Measurements from ENCODE around the gene TNKS2. TPM values are rescaled to one million over a fixed set of nuclear protein-coding genes. Genes with fewer than 3 reads are reported as not detected.

TNKS2 gene
- total and polyA plus RNA-seq, 2 donors (not counting 1 experiment from before 2014, with no cell fraction given), result 17.5 to 45.8 TPM

GRCh38 chr10:91843083-91843482 is 44.9 kb downstream of the TNKS2 start:
- no peak overlapping the region for H3K4me3 ChIP-seq (ENCODE audit: control extremely low read depth in 1 of 5, extremely low read depth in 1 of 5, insufficient read depth in 1 of 5, low read depth in 2 of 5, low read length in 4 of 5)
- ATAC-seq (ENCODE audit: low read depth), result no peak
- TF ChIP-seq CTCF (IDR thresholded peaks at IDR 0.05) (no peak), EZH2 (IDR thresholded peaks at IDR 0.05; ENCODE audit: borderline replicate concordance, insufficient read depth, low read depth, low read length, poor library complexity, severe bottlenecking) (no peak)
- no peaks in the 10 kb centered on the region for H4K20me1 ChIP-seq (ENCODE audit: control insufficient read depth, insufficient read depth, low read length, poor library complexity, severe bottlenecking)
- H3K27me3 Mint-ChIP-seq, result no peaks in the 10 kb centered on the region
- no peak for DNase-seq
- H3K79me2 ChIP-seq (ENCODE audit: control insufficient read depth, insufficient read depth, low read length), result no peaks in the 10 kb centered on the region
- H3K9me3 Mint-ChIP-seq (ENCODE audit: insufficient read depth), result no peaks in the 10 kb centered on the region
- no peak overlapping the region for H3K4me3 Mint-ChIP-seq
- no peak overlapping the region for H3K27ac ChIP-seq (ENCODE audit: low read length in 2 of 2)
- H3K9me3 ChIP-seq (ENCODE audit: control extremely low read depth in 1 of 3, control insufficient read depth in 2 of 3, insufficient read depth in 1 of 3, low read length in 2 of 3), result no peaks in the 10 kb centered on the region
- no peaks in the 10 kb centered on the region for H3K27me3 ChIP-seq (replicated peaks in 1 of 4; ENCODE audit: control extremely low read depth in 1 of 4, control insufficient read depth in 3 of 4, insufficient read depth in 4 of 4, low read length in 3 of 4)
- POLR2A ChIA-PET, result interaction anchor here (0.7 kb wide), 1 partner anchor 28 kb away, joined by 3 read pairs; no protein-coding TSS in a partner anchor
- peaks cover 29 to 77% of the 10 kb centered on the region in 2 experiments for H3K36me3 ChIP-seq (replicated peaks in 1 of 2; ENCODE audit: control extremely low read depth in 1 of 2, control insufficient read depth in 1 of 2, extremely low read depth in 1 of 2, insufficient read depth in 2 of 2, low read length in 1 of 2)
- no peaks in the 10 kb centered on the region for H3K4me1 ChIP-seq (ENCODE audit: control insufficient read depth in 2 of 2, insufficient read depth in 2 of 2, low read length in 2 of 2)
- no peak overlapping the region for H3K27ac Mint-ChIP-seq
- CTCF ChIA-PET, result no interaction called here
- no peak overlapping the region for H3K9ac ChIP-seq (ENCODE audit: low read length)
- intact Hi-C loops (cut with micrococcal nuclease), result loop anchor here (10.0 kb wide), 1 partner anchor 592 kb away; no protein-coding TSS in a partner anchor
- no peak overlapping the region for H2AFZ ChIP-seq (ENCODE audit: insufficient read depth, low read depth, low read length, poor library complexity, severe bottlenecking)
- no peaks in the 10 kb centered on the region for H3K4me1 Mint-ChIP-seq
- H3K4me2 ChIP-seq (replicated peaks; ENCODE audit: low read depth, low read length, poor library complexity, severe bottlenecking), result no peak overlapping the region

GRCh38 chr10:91856637-91857036 is 58.4 kb downstream of the TNKS2 start:
- H3K9me3 ChIP-seq (ENCODE audit: control extremely low read depth in 1 of 3, control insufficient read depth in 2 of 3, insufficient read depth in 1 of 3, low read length in 2 of 3), result no peaks in the 10 kb centered on the region
- DNase-seq (no peak), ATAC-seq (ENCODE audit: low read depth) (no peak)
- Mint-ChIP-seq H3K4me3 (no peak overlapping the region), H3K4me1 (no peaks in the 10 kb centered on the region), H3K27me3 (no peaks in the 10 kb centered on the region), H3K27ac (no peak overlapping the region), H3K9me3 (ENCODE audit: insufficient read depth) (no peaks in the 10 kb centered on the region)
- CTCF ChIA-PET, result interaction anchor here (0.7 to 1.5 kb wide), 3 partner anchors 30 to 919 kb away, joined by 3 to 4 read pairs (median 3); no protein-coding TSS in a partner anchor
- intact Hi-C loops (cut with micrococcal nuclease), result no loop called here
- WGBS (ENCODE audit: insufficient coverage), result 100% methylated on average over 2 of the region's 6 CpGs
- POLR2A ChIA-PET, result no interaction called here
- no peak overlapping the region for H3K27ac ChIP-seq (ENCODE audit: low read length in 2 of 2)
- H3K4me1 ChIP-seq (ENCODE audit: control insufficient read depth in 2 of 2, insufficient read depth in 2 of 2, low read length in 2 of 2), result no peaks in the 10 kb centered on the region
- H3K36me3 ChIP-seq (replicated peaks in 1 of 2; ENCODE audit: control extremely low read depth in 1 of 2, control insufficient read depth in 1 of 2, extremely low read depth in 1 of 2, insufficient read depth in 2 of 2, low read length in 1 of 2), result peaks cover 38 to 76% of the 10 kb centered on the region in 2 experiments
- no peak for TF ChIP-seq EZH2 (IDR thresholded peaks at IDR 0.05; ENCODE audit: borderline replicate concordance, insufficient read depth, low read depth, low read length, poor library complexity, severe bottlenecking)
- no peak for TF ChIP-seq CTCF (IDR thresholded peaks at IDR 0.05)
- H3K4me2 ChIP-seq (replicated peaks; ENCODE audit: low read depth, low read length, poor library complexity, severe bottlenecking), result no peak overlapping the region
- no peaks in the 10 kb centered on the region for H4K20me1 ChIP-seq (ENCODE audit: control insufficient read depth, insufficient read depth, low read length, poor library complexity, severe bottlenecking)
- H3K79me2 ChIP-seq (ENCODE audit: control insufficient read depth, insufficient read depth, low read length), result no peaks in the 10 kb centered on the region
- H3K9ac ChIP-seq (ENCODE audit: low read length), result no peak overlapping the region
- no peaks in the 10 kb centered on the region for H3K27me3 ChIP-seq (replicated peaks in 1 of 4; ENCODE audit: control extremely low read depth in 1 of 4, control insufficient read depth in 3 of 4, insufficient read depth in 4 of 4, low read length in 3 of 4)
- no peak overlapping the region for H3K4me3 ChIP-seq (ENCODE audit: control extremely low read depth in 1 of 5, extremely low read depth in 1 of 5, insufficient read depth in 1 of 5, low read depth in 2 of 5, low read length in 4 of 5)
- no peak overlapping the region for H2AFZ ChIP-seq (ENCODE audit: insufficient read depth, low read depth, low read length, poor library complexity, severe bottlenecking)

All from B cell (primary cell).